Measurements from ENCODE around the gene DLAT. TPM values are rescaled to one million over a fixed set of nuclear protein-coding genes. Genes with fewer than 3 reads are reported as not detected.

Gene DLAT
- total RNA-seq, 1 donor from 2014 or later = 55.7 TPM

- Histone ChIP-seq H3K9ac (no peak overlapping the region), H3K4me2 (no peak overlapping the region), H3K4me3 (no peak overlapping the region), H3F3A (ENCODE audit: low read depth) (no peaks in the 10 kb centered on the region), H3K27me3 (no peaks in the 10 kb centered on the region), H4K20me1 (ENCODE audit: low read depth) (no peaks in the 10 kb centered on the region), H3K4me1 (no peaks in the 10 kb centered on the region), H3K9me3 (ENCODE audit: low read depth) (no peaks in the 10 kb centered on the region), H3K79me2 (ENCODE audit: low read depth) (no peaks in the 10 kb centered on the region), H3K36me3 (no peaks in the 10 kb centered on the region), H2AFZ (replicated peaks) (no peak overlapping the region), H3K27ac (no peak overlapping the region)
- Mint-ChIP-seq H3K36me3 (no peaks in the 10 kb centered on the region), H3K9me3 (no peaks in the 10 kb centered on the region), H3K4me3 (no peak overlapping the region), H3K27ac (no peak overlapping the region), H3K27me3 (ENCODE audit: insufficient read depth, low read depth) (no peaks in the 10 kb centered on the region), H3K4me1 (no peaks in the 10 kb centered on the region)
- no peak for DNase-seq (ENCODE audit: low spot score)
- TF ChIP-seq CTCF (IDR thresholded peaks at IDR 0.05) = no peak
Measured at GRCh38 chr11:112097734-112098528, 72.7 kb downstream of the DLAT start.

GRCh38 chr11:112100462-112100861 lies 75.3 kb downstream of the DLAT start:
- DNase-seq (ENCODE audit: low spot score) = no peak
- Histone ChIP-seq H4K20me1 (ENCODE audit: low read depth) (no peaks in the 10 kb centered on the region), H3K9ac (no peak overlapping the region), H3K4me1 (no peaks in the 10 kb centered on the region), H2AFZ (replicated peaks) (no peak overlapping the region), H3K27ac (no peak overlapping the region), H3F3A (ENCODE audit: low read depth) (no peaks in the 10 kb centered on the region), H3K4me2 (no peak overlapping the region), H3K79me2 (ENCODE audit: low read depth) (no peaks in the 10 kb centered on the region), H3K27me3 (no peaks in the 10 kb centered on the region), H3K9me3 (ENCODE audit: low read depth) (no peaks in the 10 kb centered on the region), H3K36me3 (no peaks in the 10 kb centered on the region), H3K4me3 (no peak overlapping the region)
- H3K36me3 Mint-ChIP-seq = no peaks in the 10 kb centered on the region
- no peak overlapping the region for H3K27ac Mint-ChIP-seq
- no peak for TF ChIP-seq CTCF (IDR thresholded peaks at IDR 0.05)
- H3K27me3 Mint-ChIP-seq (ENCODE audit: insufficient read depth, low read depth) = no peaks in the 10 kb centered on the region
- H3K9me3 Mint-ChIP-seq = no peaks in the 10 kb centered on the region
- no peaks in the 10 kb centered on the region for H3K4me1 Mint-ChIP-seq
- no peak overlapping the region for H3K4me3 Mint-ChIP-seq

GRCh38 chr11:112103446-112103845 lies 78.2 kb downstream of the DLAT start:
- Histone ChIP-seq H3K27ac (no peak overlapping the region), H3K4me2 (no peak overlapping the region), H3K9me3 (ENCODE audit: low read depth) (no peaks in the 10 kb centered on the region), H3K9ac (no peak overlapping the region), H3K79me2 (ENCODE audit: low read depth) (no peaks in the 10 kb centered on the region), H3K27me3 (no peaks in the 10 kb centered on the region), H3K4me1 (no peaks in the 10 kb centered on the region), H4K20me1 (ENCODE audit: low read depth) (no peaks in the 10 kb centered on the region), H3K4me3 (no peak overlapping the region), H3K36me3 (no peaks in the 10 kb centered on the region), H3F3A (ENCODE audit: low read depth) (no peaks in the 10 kb centered on the region), H2AFZ (replicated peaks) (no peak overlapping the region)
- no peaks in the 10 kb centered on the region for H3K9me3 Mint-ChIP-seq
- H3K4me1 Mint-ChIP-seq = no peaks in the 10 kb centered on the region
- H3K27ac Mint-ChIP-seq = no peak overlapping the region
- no peaks in the 10 kb centered on the region for H3K36me3 Mint-ChIP-seq
- H3K4me3 Mint-ChIP-seq = no peak overlapping the region
- no peaks in the 10 kb centered on the region for H3K27me3 Mint-ChIP-seq (ENCODE audit: insufficient read depth, low read depth)
- TF ChIP-seq EZH2phosphoT487 (IDR thresholded peaks at IDR 0.05) = no peak
- no peak for TF ChIP-seq EZH2 (IDR thresholded peaks at IDR 0.05)
- no peak for TF ChIP-seq CTCF (IDR thresholded peaks at IDR 0.05)
- no peak for DNase-seq (ENCODE audit: low spot score)
